Adipocyte (in vitro differentiated cells): ENCODE data around the gene CACNA1A.
A peak's percentile ranks its signal among the peaks of the same experiment; 100 is the strongest.

Source experiments
- DNase-seq: peaks from one replicate; pipeline ENCODE4 v3.0.0-alpha.2; 2015; ENCODE audit warnings: low read depth
- H3K27me3 ChIP-seq: replicated peaks from 2 replicates; pipeline ENCODE4 v1.7.0; 2013; ENCODE audit warnings: mild to moderate bottlenecking, low read length, moderate library complexity; ENCODE audit not compliant: control insufficient read depth, insufficient read depth
- H3K36me3 ChIP-seq: 2 replicates; pipeline ENCODE4 v1.7.0; 2013; ENCODE audit warnings: low read length, mild to moderate bottlenecking, moderate library complexity; ENCODE audit not compliant: control insufficient read depth, insufficient read depth, severe bottlenecking
- H3K4me1 ChIP-seq: 2 replicates; pipeline ENCODE4 v1.7.0; 2013; ENCODE audit warnings: mild to moderate bottlenecking, low read length, moderate library complexity; ENCODE audit not compliant: control insufficient read depth, insufficient read depth
- H3K4me3 ChIP-seq: 2 replicates; pipeline ENCODE4 v1.7.0; 2013; ENCODE audit warnings: mild to moderate bottlenecking, low read length, moderate library complexity
- H3K9ac ChIP-seq: 2 replicates; pipeline ENCODE4 v1.7.0; 2013; ENCODE audit warnings: mild to moderate bottlenecking, low read length, moderate library complexity
- H3K9me3 ChIP-seq: 2 replicates; pipeline ENCODE4 v1.7.0; 2013; ENCODE audit warnings: mild to moderate bottlenecking, low read length, moderate library complexity; ENCODE audit not compliant: control insufficient read depth

Gene CACNA1A

GRCh38 chr19:13302526-13303270 is 203.6 kb downstream of the CACNA1A start:
- DNase-seq: no peak
- Histone ChIP-seq H3K36me3 (peaks cover 4% of the 10 kb centered on the region), H3K4me1 (peaks cover 7% of the 10 kb centered on the region), H3K9ac (no peak overlapping the region), H3K4me3 (no peak overlapping the region), H3K9me3 (no peaks in the 10 kb centered on the region), H3K27me3 (no peaks in the 10 kb centered on the region)

- Histone ChIP-seq H3K9ac (no peak overlapping the region), H3K4me3 (no peak overlapping the region), H3K36me3 (no peaks in the 10 kb centered on the region), H3K27me3 (no peaks in the 10 kb centered on the region), H3K4me1 (peaks cover 7% of the 10 kb centered on the region), H3K9me3 (no peaks in the 10 kb centered on the region)
- DNase-seq: no peak
Measured at GRCh38 chr19:13301627-13302334, 204.5 kb downstream of the CACNA1A start.

GRCh38 chr19:13300421-13301030 is 205.8 kb downstream of the CACNA1A start:
- H3K36me3 ChIP-seq: no peaks in the 10 kb centered on the region
- no peak for DNase-seq
- peaks cover 7% of the 10 kb centered on the region for H3K4me1 ChIP-seq
- H3K9ac ChIP-seq: no peak overlapping the region
- no peaks in the 10 kb centered on the region for H3K9me3 ChIP-seq
- H3K27me3 ChIP-seq: no peaks in the 10 kb centered on the region
- no peak overlapping the region for H3K4me3 ChIP-seq

- Histone ChIP-seq H3K27me3 (no peaks in the 10 kb centered on the region), H3K36me3 (no peaks in the 10 kb centered on the region), H3K9me3 (no peaks in the 10 kb centered on the region), H3K9ac (no peak overlapping the region), H3K4me3 (no peak overlapping the region), H3K4me1 (peaks cover 7% of the 10 kb centered on the region)
- no peak for DNase-seq
Measured at GRCh38 chr19:13299838-13300237, 206.4 kb downstream of the CACNA1A start.

- no peak for DNase-seq
- Histone ChIP-seq H3K27me3 (no peaks in the 10 kb centered on the region), H3K4me1 (peaks cover 7% of the 10 kb centered on the region), H3K9me3 (no peaks in the 10 kb centered on the region), H3K9ac (no peak overlapping the region), H3K36me3 (no peaks in the 10 kb centered on the region), H3K4me3 (peak overlapping the region; percentile 49)
Measured at GRCh38 chr19:13298565-13299481, 207.5 kb downstream of the CACNA1A start.

GRCh38 chr19:13297023-13297422 is 209.3 kb downstream of the CACNA1A start:
- no peak overlapping the region for H3K4me3 ChIP-seq
- no peaks in the 10 kb centered on the region for H3K27me3 ChIP-seq
- DNase-seq: no peak
- no peak overlapping the region for H3K9ac ChIP-seq
- H3K36me3 ChIP-seq: no peaks in the 10 kb centered on the region
- no peaks in the 10 kb centered on the region for H3K4me1 ChIP-seq
- no peaks in the 10 kb centered on the region for H3K9me3 ChIP-seq

GRCh38 chr19:13294812-13295567 is 211.3 kb downstream of the CACNA1A start:
- Histone ChIP-seq H3K4me3 (no peak overlapping the region), H3K4me1 (no peaks in the 10 kb centered on the region), H3K27me3 (no peaks in the 10 kb centered on the region), H3K36me3 (no peaks in the 10 kb centered on the region), H3K9me3 (no peaks in the 10 kb centered on the region), H3K9ac (no peak overlapping the region)
- DNase-seq: no peak

GRCh38 chr19:13291913-13292312 is 214.4 kb downstream of the CACNA1A start:
- Histone ChIP-seq H3K9me3 (no peaks in the 10 kb centered on the region), H3K4me3 (no peak overlapping the region), H3K36me3 (no peaks in the 10 kb centered on the region), H3K27me3 (no peaks in the 10 kb centered on the region), H3K4me1 (no peaks in the 10 kb centered on the region), H3K9ac (no peak overlapping the region)
- DNase-seq: no peak

- no peak for DNase-seq
- Histone ChIP-seq H3K27me3 (no peaks in the 10 kb centered on the region), H3K9ac (no peak overlapping the region), H3K36me3 (no peaks in the 10 kb centered on the region), H3K4me1 (no peaks in the 10 kb centered on the region), H3K4me3 (no peak overlapping the region), H3K9me3 (no peaks in the 10 kb centered on the region)
Measured at GRCh38 chr19:13290741-13291140, 215.5 kb downstream of the CACNA1A start.

GRCh38 chr19:13289295-13289694 is 217.0 kb downstream of the CACNA1A start:
- Histone ChIP-seq H3K27me3 (no peaks in the 10 kb centered on the region), H3K4me1 (no peaks in the 10 kb centered on the region), H3K36me3 (no peaks in the 10 kb centered on the region), H3K9me3 (no peaks in the 10 kb centered on the region), H3K4me3 (no peak overlapping the region), H3K9ac (no peak overlapping the region)
- DNase-seq: no peak
